Left ventricle myocardium inferior (tissue), 1 donor: ENCODE measurements around the gene CHD9. TPM values are rescaled to one million over a fixed set of nuclear protein-coding genes. Genes with fewer than 3 reads are reported as not detected.

ENCODE experiments used
- DNase-seq: peaks from one replicate; pipeline ENCODE4 v3.0.0-alpha.2; 2020
- H3K27ac ChIP-seq: fragments of 200-600 bp; replicated peaks from 2 replicates; pipeline ENCODE4 v1.8.0; 2021
- H3K27me3 ChIP-seq: fragments of 200-600 bp; 2 replicates; pipeline ENCODE4 v1.8.0; 2021; ENCODE audit warnings: low read depth
- H3K36me3 ChIP-seq: fragments of 200-600 bp; 2 replicates; pipeline ENCODE4 v1.8.0; 2021
- H3K4me1 ChIP-seq: fragments of 200-600 bp; 2 replicates; pipeline ENCODE4 v1.8.0; 2021
- H3K4me3 ChIP-seq: fragments of 200-600 bp; 2 replicates; pipeline ENCODE4 v1.8.0; 2021; ENCODE audit warnings: mild to moderate bottlenecking, moderate library complexity
- H3K9me3 ChIP-seq: fragments of 200-600 bp; replicated peaks from 2 replicates; pipeline ENCODE4 v1.8.0; 2021
- CTCF ChIP-seq: fragments of 200-600 bp; IDR thresholded peaks from 2 replicates; pipeline ENCODE4 v1.8.0; 2021; ENCODE audit warnings: antibody characterized with exemption, mild to moderate bottlenecking, borderline replicate concordance
- intact Hi-C: fragments of 100-400 bp; cut with micrococcal nuclease; formaldehyde crosslinking; loops from one replicate; pipeline ENCODE4 v1.11.0; 2022
- total RNA-seq: library from RNA; stranded (reverse); fragmentation: NEBNext Ultra II Directional; extraction: Animal tissue kit (Norgen Biotek cat#: 25700); gene quantifications from one replicate; pipeline ENCODE4 v1.2.1, GENCODE V29; 2021
- donor health status: DM: no; HTN: yes; CAD: no; lungs with severe emphysema.

CHD9 gene
- total RNA-seq, 1 donor from 2014 or later, result 38.9 TPM

DNA sequence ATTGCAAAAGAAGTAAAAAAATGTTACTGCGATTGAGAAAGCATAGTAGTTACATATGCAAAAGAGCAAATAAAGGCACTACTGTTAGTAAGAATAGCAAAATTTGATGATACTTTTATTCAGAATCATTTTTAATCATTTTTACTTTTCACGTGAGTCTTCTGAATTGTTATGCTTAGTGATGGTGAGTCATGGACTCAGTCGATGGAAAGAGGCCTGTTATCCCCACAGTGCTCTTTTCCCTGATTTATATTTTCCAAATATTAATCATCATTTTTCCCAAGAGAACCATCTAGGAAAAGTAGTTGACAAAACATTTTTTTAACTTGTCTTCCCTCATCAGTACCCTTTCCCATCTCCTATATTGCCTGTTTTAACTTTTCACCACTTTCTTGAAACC is 181.1 kb downstream of the CHD9 start:
- Histone ChIP-seq H3K27me3 (no peaks in the 10 kb centered on the region), H3K4me3 (no peak overlapping the region), H3K36me3 (peaks cover 98% of the 10 kb centered on the region), H3K4me1 (no peaks in the 10 kb centered on the region), H3K9me3 (no peaks in the 10 kb centered on the region), H3K27ac (no peak overlapping the region)
- intact Hi-C loops, result loop anchor here (10.0 kb wide), 1 partner anchor 49 kb away; no protein-coding TSS in a partner anchor
- TF ChIP-seq CTCF, result no peak
- no peak for DNase-seq

GRCh38 chr16:53249331-53249730 is 194.5 kb downstream of the CHD9 start:
- DNase-seq, result no peak
- intact Hi-C loops, result no loop called here
- Histone ChIP-seq H3K27me3 (no peaks in the 10 kb centered on the region), H3K4me1 (no peaks in the 10 kb centered on the region), H3K9me3 (peaks cover 10% of the 10 kb centered on the region), H3K4me3 (no peak overlapping the region), H3K36me3 (peaks cover 99% of the 10 kb centered on the region), H3K27ac (no peak overlapping the region)
- no peak for TF ChIP-seq CTCF

- Histone ChIP-seq H3K4me3 (no peak overlapping the region), H3K4me1 (no peaks in the 10 kb centered on the region), H3K27ac (no peak overlapping the region), H3K9me3 (peaks cover 9% of the 10 kb centered on the region), H3K36me3 (peaks cover 93% of the 10 kb centered on the region), H3K27me3 (no peaks in the 10 kb centered on the region)
- TF ChIP-seq CTCF, result no peak
- DNase-seq, result no peak
- intact Hi-C loops, result no loop called here
Measured at GRCh38 chr16:53257001-53257400, 202.2 kb downstream of the CHD9 start.

DNA sequence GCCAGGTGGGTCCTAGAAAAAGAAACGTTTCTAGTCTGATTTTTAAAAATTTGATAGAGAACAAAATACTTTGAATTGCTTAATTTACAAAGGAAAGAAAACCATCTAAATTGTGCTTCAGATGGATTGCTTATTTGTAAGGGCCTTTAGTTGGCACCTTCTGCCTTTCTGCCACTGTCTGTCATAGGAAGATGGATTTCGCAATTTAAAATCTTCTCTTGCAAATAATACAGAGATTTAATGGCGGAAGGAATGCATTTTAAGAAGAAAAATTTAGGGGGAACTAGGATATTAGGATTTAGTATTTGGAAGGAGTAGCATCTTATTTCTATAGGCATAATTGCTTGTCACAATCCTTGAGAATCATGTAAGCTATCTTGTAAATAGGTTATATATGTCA is 204.0 kb downstream of the CHD9 start:
- H3K9me3 ChIP-seq, result peaks cover 9% of the 10 kb centered on the region
- intact Hi-C loops, result no loop called here
- H3K27ac ChIP-seq, result no peak overlapping the region
- no peaks in the 10 kb centered on the region for H3K27me3 ChIP-seq
- no peaks in the 10 kb centered on the region for H3K4me1 ChIP-seq
- H3K36me3 ChIP-seq, result peaks cover 93% of the 10 kb centered on the region
- DNase-seq, result no peak
- TF ChIP-seq CTCF, result no peak
- H3K4me3 ChIP-seq, result no peak overlapping the region

GRCh38 chr16:53261276-53261675 is 206.5 kb downstream of the CHD9 start:
- DNase-seq, result no peak
- intact Hi-C loops, result no loop called here
- H3K27ac ChIP-seq, result no peak overlapping the region
- H3K4me3 ChIP-seq, result no peak overlapping the region
- H3K4me1 ChIP-seq, result no peaks in the 10 kb centered on the region
- H3K9me3 ChIP-seq, result peaks cover 9% of the 10 kb centered on the region
- peaks cover 82% of the 10 kb centered on the region for H3K36me3 ChIP-seq
- no peaks in the 10 kb centered on the region for H3K27me3 ChIP-seq
- TF ChIP-seq CTCF, result no peak

- H3K9me3 ChIP-seq, result peaks cover 9% of the 10 kb centered on the region
- no peak overlapping the region for H3K4me3 ChIP-seq
- no peak for DNase-seq
- intact Hi-C loops, result no loop called here
- peaks cover 78% of the 10 kb centered on the region for H3K36me3 ChIP-seq
- H3K27me3 ChIP-seq, result no peaks in the 10 kb centered on the region
- H3K4me1 ChIP-seq, result no peaks in the 10 kb centered on the region
- TF ChIP-seq CTCF, result no peak
- H3K27ac ChIP-seq, result no peak overlapping the region
Measured at GRCh38 chr16:53262645-53263044, 207.9 kb downstream of the CHD9 start.
